GM21367 (cell line): ENCODE results near the gene TCF15.
"Not testable (repeated sequence)": the region's sequence is repeated elsewhere in the genome, so short reads cannot be mapped to it uniquely, and the experiment has no call there.

Source experiments
- ATAC-seq: cut with Tn5 transposase; IDR thresholded peaks from one replicate; pipeline ENCODE4 v1.9.1; 2021; ENCODE audit not compliant: unreplicated experiment

The TCF15 gene

GRCh38 chr20:642398-643174 is 32.5 kb upstream of the TCF15 start:
- ATAC-seq: no peak

- ATAC-seq: not testable (repeated sequence)
Measured at GRCh38 chr20:642013-642397, 31.9 kb upstream of the TCF15 start.

- no peak for ATAC-seq
Measured at GRCh38 chr20:641516-641875, 31.4 kb upstream of the TCF15 start.

GRCh38 chr20:640674-641515 is 30.8 kb upstream of the TCF15 start:
- no peak for ATAC-seq

DNA sequence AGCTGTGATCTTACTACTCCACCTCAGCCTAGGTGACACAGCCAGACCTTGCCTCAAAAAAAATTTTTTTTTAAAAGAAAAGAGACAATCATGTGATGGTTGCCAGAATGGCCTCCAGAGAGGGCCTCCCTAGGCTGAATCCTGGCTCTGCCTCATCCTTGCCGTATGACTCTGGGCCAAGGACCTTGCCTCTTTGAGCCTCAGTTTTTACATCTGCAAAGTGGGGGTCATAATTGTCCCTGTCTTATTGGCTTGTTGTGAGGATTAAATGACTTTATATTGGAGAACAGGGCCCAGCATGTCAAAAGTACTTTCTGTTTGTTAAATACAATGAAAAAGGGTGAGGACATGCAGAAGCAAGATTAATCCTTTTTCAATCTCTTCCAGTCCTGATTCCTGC is 28.5 kb upstream of the TCF15 start:
- no peak for ATAC-seq

DNA sequence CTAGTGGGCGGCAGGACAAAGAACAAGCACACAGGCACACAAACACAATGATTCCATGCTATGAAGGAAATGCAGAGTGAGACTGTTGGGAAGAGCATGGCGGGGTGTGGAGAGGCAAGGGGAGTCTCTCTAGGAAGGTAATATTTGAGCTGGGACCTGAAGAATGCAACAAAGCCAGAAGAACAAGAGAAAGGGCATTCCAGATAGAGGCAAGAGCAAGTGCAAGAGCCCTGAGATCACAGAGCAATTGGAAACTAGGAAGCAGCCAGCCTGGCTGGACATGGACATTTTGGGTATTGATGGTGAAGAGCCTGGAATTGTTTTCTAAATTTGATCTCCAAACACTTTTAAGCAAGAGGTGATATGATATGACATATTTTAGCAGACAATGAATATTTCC is 27.4 kb upstream of the TCF15 start:
- ATAC-seq: no peak

DNA sequence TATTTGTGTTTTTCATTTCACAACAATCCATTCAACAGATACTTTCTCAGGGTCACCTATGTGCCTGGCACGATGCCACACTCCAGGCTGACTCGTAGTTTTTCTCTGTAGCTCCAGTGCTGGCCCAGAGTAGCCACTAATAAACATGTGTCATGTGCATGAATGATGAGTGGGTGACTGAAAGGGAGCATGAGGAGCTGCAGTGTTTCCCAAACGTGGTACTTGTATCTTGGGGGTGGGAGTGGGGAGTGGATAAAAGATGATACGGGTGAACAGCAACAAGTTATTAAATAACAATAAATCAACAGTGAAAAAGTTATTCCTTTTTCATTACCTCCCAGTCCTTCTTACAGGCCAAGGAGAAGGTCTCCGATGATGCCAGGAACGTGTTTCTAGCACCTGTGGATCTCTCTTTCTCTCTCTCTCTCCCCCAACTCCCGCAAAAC is 25.8 kb upstream of the TCF15 start:
- no peak for ATAC-seq

DNA sequence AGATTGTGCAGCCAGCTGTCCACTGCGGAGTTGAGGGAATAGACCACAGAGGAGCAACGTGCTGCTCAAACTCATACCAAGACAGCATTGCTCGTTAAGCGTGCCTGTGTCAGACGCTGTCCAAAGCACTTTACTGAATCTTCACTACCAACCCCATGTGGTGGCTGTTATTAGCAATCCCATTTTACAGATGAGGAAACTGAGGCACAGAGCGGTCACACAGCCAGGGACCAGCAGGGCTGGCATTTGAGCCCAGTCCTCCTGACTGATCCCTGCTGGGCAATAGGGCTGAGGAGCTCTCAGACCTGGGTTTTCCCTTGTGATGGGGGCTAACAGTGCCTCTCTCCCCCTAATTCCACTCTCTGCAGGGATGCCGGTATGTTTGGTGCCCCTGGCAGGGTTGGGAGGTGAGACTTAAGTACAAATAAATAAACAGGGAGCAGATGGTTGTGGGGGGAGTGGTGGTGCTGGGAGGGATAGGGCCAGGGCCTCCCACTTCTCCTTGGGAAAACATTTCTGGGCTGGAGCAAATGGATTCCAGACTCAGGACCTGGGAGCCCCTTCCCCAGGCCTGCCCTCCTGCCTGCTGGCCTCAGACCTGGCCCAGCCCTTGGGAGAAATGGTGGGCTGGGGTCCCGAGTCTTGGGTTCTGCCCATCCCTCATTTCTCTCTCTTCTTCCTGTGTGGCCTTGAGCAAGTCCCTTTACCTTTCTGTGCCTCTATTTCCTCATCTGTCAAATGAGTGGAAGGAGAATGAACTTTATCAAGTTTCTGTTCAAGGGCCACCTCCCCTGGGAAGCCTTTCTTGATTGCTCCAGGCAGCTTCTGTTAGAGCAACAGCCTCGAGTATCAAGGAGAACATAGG is 25.2 kb upstream of the TCF15 start:
- ATAC-seq: no peak

DNA sequence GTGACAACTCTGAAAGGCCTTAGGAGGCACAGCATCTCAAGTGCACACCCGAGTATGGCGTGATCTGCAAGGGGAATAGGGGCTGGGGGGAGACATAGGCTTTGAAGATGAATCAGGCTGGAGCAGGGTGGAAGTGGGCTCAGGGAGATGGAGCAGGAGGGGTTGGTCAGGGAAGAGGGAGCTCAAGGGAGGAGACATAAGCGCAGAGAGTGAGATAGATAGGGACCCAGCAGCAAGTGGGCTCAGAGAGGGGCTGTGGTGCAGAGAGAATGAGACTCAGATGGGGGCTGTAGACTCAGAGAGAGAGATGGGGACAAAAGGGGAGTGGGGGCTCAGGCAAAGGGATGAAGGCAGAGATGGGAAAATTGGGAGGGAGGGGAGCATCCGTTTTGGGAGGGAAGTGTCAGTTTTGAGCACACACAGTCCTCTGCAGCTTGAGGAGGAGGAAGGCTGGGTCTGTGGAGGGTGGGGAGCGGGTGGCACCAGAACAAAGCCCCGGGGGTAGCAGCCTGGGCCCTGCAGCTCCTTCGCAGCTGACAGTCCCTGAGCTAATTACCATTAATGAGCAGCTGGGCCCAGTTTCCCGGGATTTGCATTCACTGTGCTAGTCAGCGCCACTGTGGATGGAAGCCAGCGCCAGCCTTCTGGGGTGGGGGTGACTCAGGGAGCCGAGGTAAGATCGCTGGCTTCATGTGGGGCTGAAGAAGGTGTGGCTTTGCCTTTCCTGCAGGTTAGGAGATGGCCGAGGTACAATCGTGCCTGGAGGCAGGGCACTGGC is 24.2 kb upstream of the TCF15 start:
- ATAC-seq: no peak

DNA sequence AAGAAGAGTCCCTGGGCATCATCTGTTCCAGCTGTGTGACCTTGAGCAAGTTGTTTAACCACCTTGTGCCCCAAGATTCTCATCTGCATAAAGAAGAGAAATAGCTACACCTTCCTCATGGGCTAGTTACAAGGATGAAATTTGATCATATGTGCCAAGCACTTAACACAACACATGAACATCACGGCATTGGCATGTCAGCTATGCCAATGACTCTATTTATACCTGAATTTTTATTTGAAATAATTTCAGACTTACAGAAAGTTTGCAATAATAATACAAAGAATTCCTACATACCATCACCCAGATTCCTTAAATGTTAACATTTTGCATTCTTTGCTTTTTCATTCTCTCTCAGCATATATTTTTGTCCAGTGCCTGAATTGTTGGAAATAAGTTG is 21.0 kb upstream of the TCF15 start:
- no peak for ATAC-seq

GRCh38 chr20:626579-626978 is 16.5 kb upstream of the TCF15 start:
- no peak for ATAC-seq

DNA sequence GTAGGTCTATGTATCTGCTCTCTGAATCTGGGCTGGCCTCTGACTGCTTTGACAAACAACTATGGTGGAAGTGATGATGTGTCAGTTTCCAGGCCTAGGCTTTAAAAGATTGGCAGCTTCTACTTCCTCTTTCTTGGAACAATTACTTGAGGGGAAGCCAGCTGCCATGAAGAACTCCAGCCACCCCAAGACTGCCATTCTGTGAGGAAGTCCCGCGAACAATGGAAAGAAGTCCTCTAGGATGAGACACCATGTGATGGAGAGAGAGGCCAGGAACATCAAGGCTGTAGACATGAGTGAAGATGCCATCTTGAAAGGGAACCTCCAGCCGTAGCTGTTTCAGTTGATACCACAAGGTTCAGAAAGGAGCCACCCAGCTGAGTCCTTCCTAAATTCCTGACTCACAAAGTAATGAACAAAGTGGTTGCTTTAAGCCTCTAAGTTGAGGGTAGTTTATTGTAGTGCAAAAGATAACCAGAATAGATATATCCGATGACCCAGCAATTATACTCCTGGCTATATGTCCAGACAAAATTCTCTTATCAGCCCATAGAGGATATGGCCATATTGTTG is 15.3 kb upstream of the TCF15 start:
- no peak for ATAC-seq

GRCh38 chr20:623704-624103 is 13.6 kb upstream of the TCF15 start:
- no peak for ATAC-seq

GRCh38 chr20:623021-623420 is 12.9 kb upstream of the TCF15 start:
- no peak for ATAC-seq

GRCh38 chr20:622161-622560 is 12.1 kb upstream of the TCF15 start:
- no peak for ATAC-seq

GRCh38 chr20:621125-621756 is 11.1 kb upstream of the TCF15 start:
- no peak for ATAC-seq

GRCh38 chr20:620246-620645 is 10.1 kb upstream of the TCF15 start:
- ATAC-seq: no peak

- ATAC-seq: no peak
Measured at GRCh38 chr20:618980-619379, 8.9 kb upstream of the TCF15 start.

- no peak for ATAC-seq
Measured at GRCh38 chr20:617934-618690, 8.0 kb upstream of the TCF15 start.
